Mammary epithelial cell (primary cell): ENCODE measurements around the gene PAK5.

Experiments used
- EZH2 ChIP-seq: IDR thresholded peaks from 2 replicates; pipeline ENCODE4 v1.6.1; 2012; ENCODE audit warnings: low read length, inconsistent platforms, borderline replicate concordance
- TF ChIP-seq, protein P1 (sequence below), 2 donors: IDR thresholded peaks in 1 of 2; conservative IDR thresholded peaks in 1 of 2; 2 replicates each; pipeline ENCODE4 v1.5.1; 2011 to 2012; ENCODE audit warnings: inconsistent platforms in 2 of 2, low read length in 2 of 2, mild to moderate bottlenecking in 2 of 2, control low read depth in 1 of 2, low read depth in 1 of 2; ENCODE audit not compliant: insufficient read depth in 1 of 2; ENCODE audit errors: extremely low read depth in 1 of 2

DNA sequence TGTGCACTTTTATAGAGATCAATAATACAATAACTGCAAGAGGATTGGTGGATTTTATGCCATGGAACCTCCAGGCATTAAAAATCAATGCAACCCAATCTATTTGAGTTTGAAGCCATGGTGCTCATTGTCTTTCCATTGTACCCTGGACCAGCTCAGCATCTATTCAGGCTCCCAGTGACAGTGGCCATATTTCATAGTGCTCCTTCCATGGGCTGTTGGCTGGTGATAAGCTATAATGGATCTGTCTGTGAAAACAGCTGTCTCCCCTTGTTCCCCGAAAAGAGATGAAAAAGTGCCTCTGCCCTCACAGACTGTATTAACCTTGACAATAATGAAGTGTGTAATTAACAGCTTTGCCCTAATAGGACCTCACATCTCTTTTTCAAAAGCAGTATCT is 250.2 kb downstream of the PAK5 start:
- TF ChIP-seq, protein P1, sequence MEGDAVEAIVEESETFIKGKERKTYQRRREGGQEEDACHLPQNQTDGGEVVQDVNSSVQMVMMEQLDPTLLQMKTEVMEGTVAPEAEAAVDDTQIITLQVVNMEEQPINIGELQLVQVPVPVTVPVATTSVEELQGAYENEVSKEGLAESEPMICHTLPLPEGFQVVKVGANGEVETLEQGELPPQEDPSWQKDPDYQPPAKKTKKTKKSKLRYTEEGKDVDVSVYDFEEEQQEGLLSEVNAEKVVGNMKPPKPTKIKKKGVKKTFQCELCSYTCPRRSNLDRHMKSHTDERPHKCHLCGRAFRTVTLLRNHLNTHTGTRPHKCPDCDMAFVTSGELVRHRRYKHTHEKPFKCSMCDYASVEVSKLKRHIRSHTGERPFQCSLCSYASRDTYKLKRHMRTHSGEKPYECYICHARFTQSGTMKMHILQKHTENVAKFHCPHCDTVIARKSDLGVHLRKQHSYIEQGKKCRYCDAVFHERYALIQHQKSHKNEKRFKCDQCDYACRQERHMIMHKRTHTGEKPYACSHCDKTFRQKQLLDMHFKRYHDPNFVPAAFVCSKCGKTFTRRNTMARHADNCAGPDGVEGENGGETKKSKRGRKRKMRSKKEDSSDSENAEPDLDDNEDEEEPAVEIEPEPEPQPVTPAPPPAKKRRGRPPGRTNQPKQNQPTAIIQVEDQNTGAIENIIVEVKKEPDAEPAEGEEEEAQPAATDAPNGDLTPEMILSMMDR (conservative IDR thresholded peaks at IDR 0.05 in 1 of 2, IDR thresholded peaks at IDR 0.05 in 1 of 2; ENCODE audit: extremely low read depth in 1 of 2, insufficient read depth in 1 of 2, low read depth in 1 of 2, low read length in 2 of 2): no peak
- TF ChIP-seq EZH2: no peak
